Prostate gland (tissue), 2 donors: ENCODE measurements around the gene SUCNR1. TPM values are rescaled to one million over a fixed set of nuclear protein-coding genes. Genes with fewer than 3 reads are reported as not detected.

Source experiments
- DNase-seq: peaks from one replicate; pipeline ENCODE4 v3.0.0-alpha.2; 2019; ENCODE audit warnings: low spot score
- H3K27ac ChIP-seq, 2 donors: fragments of 200-600 bp; sonication (generic); 2 replicates each; pipeline ENCODE4 v1.5.1; 2017 to 2019
- H3K27me3 ChIP-seq: fragments of 200-600 bp; sonication (generic); replicated peaks from 2 replicates; pipeline ENCODE4 v1.5.1; 2019; ENCODE audit not compliant: insufficient read depth
- H3K36me3 ChIP-seq, 2 donors: fragments of 200-600 bp; sonication (generic); 1 replicate in 1 of 2; 2 replicates in 1 of 2; pipeline versions ENCODE4 v1.5.1 to v1.8.1; 2017 to 2019
- H3K4me1 ChIP-seq: fragments of 200-600 bp; sonication (generic); replicated peaks from 2 replicates; pipeline ENCODE4 v1.5.1; 2019
- H3K4me3 ChIP-seq, 2 donors: fragments of 200-600 bp; sonication (generic); 2 replicates each; pipeline ENCODE4 v1.5.1; 2017 to 2019
- H3K9me3 ChIP-seq: fragments of 200-600 bp; sonication (generic); 2 replicates; pipeline ENCODE4 v1.5.1; 2017
- CTCF ChIP-seq, 4 experiments: fragments of 200-600 bp in 2 of 4; fragments of 450-650 bp in 2 of 4; sonication (generic) in 2 of 4; IDR thresholded peaks; 1 replicate in 3 of 4; 2 replicates in 1 of 4; pipeline ENCODE4 v1.5.1; 2016 to 2019; ENCODE audit warnings: antibody characterized with exemption in 4 of 4, mild to moderate bottlenecking in 2 of 4, moderate library complexity in 2 of 4
- POLR2A ChIP-seq: fragments of 450-650 bp; IDR thresholded peaks from one replicate; pipeline ENCODE4 v1.6.1; 2016; ENCODE audit warnings: antibody characterized with exemption, mild to moderate bottlenecking
- POLR2AphosphoS5 ChIP-seq: sonication (generic); formaldehyde crosslinking; IDR thresholded peaks from one replicate; pipeline ENCODE4 v1.6.1; 2017; ENCODE audit warnings: antibody characterized with exemption
- WGBS: methylation state at CpG from one replicate; pipeline ENCODE4 v1.1.5; 2018; 5-methylcytosine and 5-hydroxymethylcytosine counted together
- intact Hi-C: fragments of 100-400 bp; cut with DNase I; formaldehyde crosslinking; loops from one replicate; pipeline ENCODE4 v1.14.2; 2022
- total RNA-seq, 2 donors: library from RNA; depleted of rRNA; stranded (reverse); fragments of >200 nt; gene quantifications; one replicate each; pipeline ENCODE4 v1.1.0, GENCODE V29; 2016

SUCNR1 gene
- total RNA-seq, 2 donors from 2014 or later: not detected

DNA sequence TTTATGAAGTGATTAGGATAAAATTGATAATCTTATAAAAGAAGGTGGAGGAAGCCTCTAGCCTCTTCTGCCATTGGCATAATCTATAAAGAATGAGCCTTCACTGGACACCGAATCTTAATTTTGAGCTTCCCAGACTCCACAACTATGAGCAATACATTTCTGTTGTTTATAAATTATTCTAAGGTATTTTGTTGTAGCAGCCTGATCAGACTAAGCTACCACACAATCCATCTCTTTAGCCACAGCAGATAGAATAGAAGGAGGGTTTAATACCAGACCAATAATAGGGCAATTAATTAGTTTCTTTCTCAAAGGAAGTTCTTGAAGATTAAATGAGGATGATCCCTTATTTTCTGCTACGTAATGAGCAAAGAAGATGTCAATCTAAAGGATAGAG lies 33.3 kb downstream of the SUCNR1 start:
- intact Hi-C loops: no loop called here
- 93% methylated on average over 2 of the region's 2 CpGs for WGBS
- Histone ChIP-seq H3K4me1 (no peaks in the 10 kb centered on the region), H3K4me3 (no peak overlapping the region), H3K27me3 (no peaks in the 10 kb centered on the region), H3K9me3 (no peaks in the 10 kb centered on the region), H3K27ac (no peak overlapping the region), H3K36me3 (no peaks in the 10 kb centered on the region)
- no peak for DNase-seq
- no peak for TF ChIP-seq POLR2AphosphoS5
- no peak for TF ChIP-seq CTCF (IDR thresholded peaks at IDR 0.05)
- TF ChIP-seq POLR2A: no peak

DNA sequence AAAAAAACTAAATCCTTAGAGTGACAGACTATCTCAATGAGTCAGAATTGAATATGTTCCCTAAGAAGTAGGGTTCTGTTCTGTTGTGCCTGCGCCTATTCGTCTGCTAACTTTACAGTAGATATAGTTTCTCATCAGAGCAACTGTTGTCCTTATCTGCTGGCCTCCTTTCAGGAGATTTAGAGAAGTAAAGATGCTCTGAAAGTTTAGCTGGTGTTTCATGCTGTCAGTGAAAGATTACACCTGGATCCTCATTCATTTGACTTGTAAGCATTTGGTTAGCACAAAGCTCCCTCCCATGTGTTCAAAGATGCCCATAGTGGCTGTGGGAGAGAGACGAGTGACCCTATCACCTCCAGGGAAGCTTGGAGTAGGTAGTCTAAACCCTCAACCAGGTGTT lies 35.0 kb downstream of the SUCNR1 start:
- intact Hi-C loops: no loop called here
- Histone ChIP-seq H3K9me3 (no peaks in the 10 kb centered on the region), H3K27me3 (no peaks in the 10 kb centered on the region), H3K4me3 (no peak overlapping the region), H3K27ac (no peak overlapping the region), H3K36me3 (no peaks in the 10 kb centered on the region), H3K4me1 (no peaks in the 10 kb centered on the region)
- no peak for TF ChIP-seq POLR2A
- TF ChIP-seq POLR2AphosphoS5: no peak
- TF ChIP-seq CTCF (IDR thresholded peaks at IDR 0.05): no peak
- 94% methylated on average over 3 of the region's 3 CpGs for WGBS
- no peak for DNase-seq

DNA sequence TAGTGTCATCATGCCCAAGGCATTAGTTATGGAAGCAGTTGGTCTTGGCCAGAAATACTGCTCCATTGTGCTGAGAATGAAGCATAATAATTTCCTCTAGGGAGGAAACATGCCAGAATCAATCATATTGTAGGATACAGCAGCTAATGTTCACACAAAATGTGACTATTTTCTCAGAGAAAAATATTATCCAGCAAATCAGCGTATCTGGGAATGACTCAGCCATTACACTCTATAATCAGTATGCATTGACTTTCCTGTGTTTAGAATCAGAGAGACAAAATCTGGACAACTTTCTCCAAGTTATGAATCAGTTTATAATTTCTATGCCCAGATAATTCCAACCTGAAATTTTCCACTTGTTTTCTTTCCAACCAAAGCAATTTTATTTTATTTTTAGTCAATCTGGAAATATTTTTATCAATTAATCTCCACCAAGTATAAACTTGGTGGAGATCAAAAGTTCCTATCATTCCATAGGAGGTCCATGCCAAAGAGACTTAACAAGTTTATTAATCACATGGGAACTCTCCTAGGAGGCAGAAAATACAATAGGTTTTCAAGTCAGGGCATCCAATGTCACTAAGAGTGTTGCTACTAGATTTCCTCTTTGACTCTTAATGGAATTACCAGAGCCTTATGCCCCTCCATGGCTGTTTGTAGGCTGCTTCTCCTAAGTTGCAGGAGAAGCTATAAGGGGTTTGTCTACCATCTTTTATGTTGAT lies 36.4 kb downstream of the SUCNR1 start:
- intact Hi-C loops: loop anchor here (10.0 kb wide), 1 partner anchor 465 kb away; no protein-coding TSS in a partner anchor
- no peak overlapping the region for H3K27ac ChIP-seq
- no peak overlapping the region for H3K4me3 ChIP-seq
- no peaks in the 10 kb centered on the region for H3K4me1 ChIP-seq
- no peaks in the 10 kb centered on the region for H3K9me3 ChIP-seq
- TF ChIP-seq POLR2AphosphoS5: no peak
- TF ChIP-seq CTCF (IDR thresholded peaks at IDR 0.05): no peak
- no peak for TF ChIP-seq POLR2A
- no peaks in the 10 kb centered on the region for H3K36me3 ChIP-seq
- no peaks in the 10 kb centered on the region for H3K27me3 ChIP-seq
- DNase-seq: no peak
- 33% methylated on average over 1 of the region's 1 CpG for WGBS

GRCh38 chr3:151911462-151911861 lies 38.0 kb downstream of the SUCNR1 start:
- intact Hi-C loops: loop anchor here (10.0 kb wide), 1 partner anchor 467 kb away; no protein-coding TSS in a partner anchor
- WGBS: 96% methylated on average over 1 of the region's 1 CpG

More at GRCh38 chr3:151911462-151911861, 38.0 kb downstream of the SUCNR1 start:
- no peaks in the 10 kb centered on the region for H3K27me3 ChIP-seq
- H3K4me1 ChIP-seq: no peaks in the 10 kb centered on the region
- no peak overlapping the region for H3K27ac ChIP-seq
- no peaks in the 10 kb centered on the region for H3K36me3 ChIP-seq
- TF ChIP-seq POLR2AphosphoS5: no peak
- TF ChIP-seq POLR2A: no peak
- TF ChIP-seq CTCF (IDR thresholded peaks at IDR 0.05): no peak
- DNase-seq: no peak
- H3K9me3 ChIP-seq: no peaks in the 10 kb centered on the region
- no peak overlapping the region for H3K4me3 ChIP-seq
